COLO829 (cell line): ENCODE measurements around the gene TLCD3A.
"Not testable (repeated sequence)": the region's sequence is repeated elsewhere in the genome, so short reads cannot be mapped to it uniquely, and the experiment has no call there.

Experiments
- DNase-seq: peaks from one replicate; pipeline ENCODE4 v3.0.0; 2012; ENCODE audit warnings: low spot score

Gene TLCD3A

DNA sequence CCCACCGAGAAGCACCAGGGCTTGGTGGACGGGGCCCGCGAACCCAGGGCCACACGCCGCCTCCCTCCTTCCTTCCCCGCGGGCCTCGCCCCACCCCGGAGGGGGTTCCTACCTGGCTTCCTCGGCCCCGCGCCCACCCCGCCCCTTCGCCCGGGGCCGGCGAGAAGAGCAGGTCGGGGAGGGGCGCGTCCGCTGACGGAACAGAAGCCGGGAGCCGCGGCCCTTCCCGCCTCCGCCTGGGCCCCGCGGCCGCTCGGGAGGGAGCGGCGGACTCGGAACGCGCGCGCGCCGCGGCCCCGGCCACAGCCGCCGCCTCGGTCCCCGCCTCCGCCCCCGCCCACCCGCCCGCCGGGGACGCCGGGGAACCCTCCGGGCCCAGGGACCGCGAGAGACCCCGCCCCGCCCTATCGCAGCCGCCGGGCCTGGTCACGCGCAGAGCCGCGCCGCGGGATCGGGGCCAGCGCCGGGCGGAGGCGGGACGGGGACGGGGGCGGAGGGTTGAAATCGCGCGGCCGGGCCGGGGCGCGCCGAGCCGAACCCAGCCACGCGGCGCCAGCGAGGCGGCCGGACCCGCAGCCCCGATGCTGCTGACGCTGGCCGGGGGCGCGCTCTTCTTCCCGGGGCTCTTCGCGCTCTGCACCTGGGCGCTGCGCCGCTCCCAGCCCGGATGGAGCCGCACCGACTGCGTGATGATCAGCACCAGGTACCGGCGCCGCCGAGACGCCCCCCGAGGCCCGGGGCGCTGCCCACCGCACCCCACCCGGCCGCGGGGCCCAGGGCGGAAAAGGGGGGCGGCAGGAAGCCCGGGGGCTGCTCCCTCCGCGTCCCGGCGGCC lies at the start of gene TLCD3A:
Gene TLCD3A (plus strand): TSS at position 530 of the 835 bp plus-strand sequence. CDS start 52 bp downstream, at position 582.
- no peak for DNase-seq

DNA sequence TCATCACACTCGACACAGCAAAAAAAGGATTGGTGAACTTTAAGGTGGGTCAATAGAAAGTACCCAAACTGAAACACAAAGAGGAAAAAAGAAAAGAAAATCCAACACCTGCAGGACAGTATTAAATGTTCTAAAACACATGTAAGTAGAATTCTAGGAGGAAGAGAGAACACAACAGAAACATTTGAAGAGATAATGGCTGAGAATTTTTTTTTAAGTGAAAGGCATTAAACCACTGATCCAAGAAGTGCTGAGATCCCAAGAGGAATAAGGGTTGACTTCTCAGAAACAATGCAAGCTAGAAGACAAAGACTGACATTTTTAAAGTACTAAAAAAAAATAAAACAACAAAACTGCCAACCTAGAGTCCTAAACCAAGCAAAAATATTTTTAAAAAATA lies 49.4 kb upstream of the TLCD3A start:
- DNase-seq: no peak

DNA sequence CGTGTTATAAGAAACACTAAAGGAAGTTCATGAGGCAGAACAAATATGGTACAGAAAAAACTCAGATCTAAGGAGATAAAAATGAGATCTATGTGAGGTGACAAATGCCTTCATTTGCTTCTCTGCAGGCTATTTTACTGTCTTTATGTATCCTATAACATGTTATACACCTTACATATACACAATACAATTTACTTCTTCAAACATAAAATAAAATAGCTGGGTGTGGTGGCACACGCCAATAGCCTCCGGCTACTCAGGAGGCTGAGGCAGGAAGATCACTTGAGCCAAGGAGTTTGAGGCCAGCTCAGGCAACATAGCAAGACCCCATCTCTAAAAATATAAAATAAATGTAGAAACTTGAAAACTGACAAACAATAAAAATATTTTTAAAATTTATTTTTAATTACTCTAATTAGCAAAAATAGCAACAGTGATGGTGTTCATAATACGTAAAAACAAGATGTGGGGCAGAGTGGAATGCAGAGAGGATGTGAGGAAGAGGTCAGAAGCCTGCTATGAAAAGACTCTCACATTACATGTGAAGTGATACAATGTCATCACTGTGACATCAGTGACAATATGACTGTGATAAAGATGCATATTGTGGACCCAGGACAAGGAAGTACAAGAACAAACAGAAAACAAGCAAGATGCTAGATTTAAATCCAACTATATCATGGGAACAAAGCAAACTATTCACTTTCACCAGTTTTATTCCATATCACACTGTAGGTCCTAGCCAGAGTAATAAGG lies 48.7 kb upstream of the TLCD3A start:
- peak; percentile 31 for DNase-seq

DNA sequence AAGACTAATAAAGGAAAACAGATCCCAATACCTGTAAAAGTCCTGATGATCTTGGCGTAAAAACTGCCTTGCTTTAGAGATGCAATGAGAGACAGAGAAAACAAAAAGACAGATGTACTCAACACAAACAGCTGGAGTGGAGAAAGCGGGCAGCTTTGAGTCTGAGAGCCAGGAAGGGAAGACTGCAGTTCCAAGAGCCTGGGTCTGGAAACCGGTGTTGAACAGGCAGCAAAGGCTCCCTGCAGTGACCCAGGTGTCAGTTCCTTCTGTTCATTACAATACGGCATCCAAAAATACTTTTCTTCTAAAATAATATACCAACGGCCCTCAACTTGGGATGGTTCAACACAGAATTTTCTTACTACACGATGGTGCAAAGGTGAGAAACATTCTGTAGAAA lies 47.4 kb upstream of the TLCD3A start:
- no peak for DNase-seq

DNA sequence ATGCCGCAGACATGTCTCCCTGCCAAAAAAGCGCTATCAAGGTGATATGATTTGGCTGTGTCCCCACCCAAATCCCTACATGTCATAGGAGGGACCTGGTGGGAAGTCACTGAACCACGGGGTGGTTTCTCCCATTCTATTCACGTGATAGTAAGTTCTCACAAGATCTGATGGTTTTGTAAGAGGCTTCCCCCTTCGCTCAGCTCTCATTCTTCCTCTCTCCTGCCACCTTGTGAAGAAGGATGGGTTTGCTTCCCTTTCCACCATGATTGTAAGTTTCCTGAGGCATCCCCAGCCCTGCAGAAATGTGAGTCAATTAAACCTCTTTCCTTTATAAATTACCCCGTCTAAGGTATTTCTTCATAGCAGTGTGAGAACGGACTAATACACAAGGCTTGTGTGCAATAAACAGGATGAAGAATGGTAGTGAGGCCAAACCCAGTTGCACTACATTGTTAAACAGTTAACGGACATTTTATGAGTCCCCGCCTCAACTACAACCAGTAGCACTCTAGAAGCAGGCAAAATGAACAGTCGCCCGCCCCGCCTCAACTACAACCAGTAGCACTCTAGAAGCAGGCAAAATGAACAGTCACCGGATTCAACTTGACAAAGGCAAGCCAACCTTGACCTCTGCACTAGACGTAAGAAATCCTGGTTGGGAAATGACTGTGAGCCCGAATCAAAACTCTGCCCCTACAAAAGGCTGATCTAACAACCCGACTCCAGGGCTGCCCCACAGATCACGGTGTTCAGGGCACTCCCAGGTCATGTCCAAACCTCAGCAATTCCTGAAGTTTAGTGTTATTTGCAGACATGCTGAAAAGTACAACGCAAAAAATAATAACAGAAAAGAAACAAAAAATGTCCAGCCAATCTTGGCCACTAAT lies 44.1 kb upstream of the TLCD3A start:
- DNase-seq: no peak

DNA sequence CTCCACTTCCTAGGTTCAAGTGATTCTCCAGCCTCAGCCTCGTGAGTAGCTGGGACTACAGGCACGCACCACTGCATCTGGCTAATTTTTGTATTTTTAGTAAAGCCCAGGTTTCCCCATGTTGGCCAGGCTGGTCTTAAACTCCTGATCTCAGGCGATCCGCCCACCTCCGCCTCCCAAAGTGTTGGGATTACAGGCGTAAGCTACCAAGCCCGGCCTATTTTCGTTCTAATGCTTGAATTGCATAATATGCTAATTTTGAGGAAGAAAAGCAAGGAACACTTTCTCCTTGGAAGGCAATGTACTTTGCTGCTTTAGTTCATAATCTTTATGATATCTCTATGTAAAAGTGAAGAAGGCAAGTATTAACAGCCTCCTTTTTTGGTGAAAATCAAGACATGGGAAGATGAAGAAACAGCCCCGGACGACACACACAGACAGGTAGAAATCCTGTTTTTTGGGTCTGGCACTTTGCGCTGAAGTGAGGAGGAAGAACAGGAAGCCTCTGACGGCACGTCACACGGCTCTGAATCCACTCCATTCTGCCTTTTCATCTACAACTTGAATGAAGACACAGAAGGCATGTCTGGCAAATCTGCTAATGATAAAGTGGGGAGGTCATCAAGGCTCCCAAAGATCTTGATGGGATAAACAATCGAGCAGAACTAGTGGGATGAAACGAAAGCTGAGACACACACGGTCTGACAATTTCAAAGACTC lies 42.7 kb upstream of the TLCD3A start:
- no peak for DNase-seq

DNA sequence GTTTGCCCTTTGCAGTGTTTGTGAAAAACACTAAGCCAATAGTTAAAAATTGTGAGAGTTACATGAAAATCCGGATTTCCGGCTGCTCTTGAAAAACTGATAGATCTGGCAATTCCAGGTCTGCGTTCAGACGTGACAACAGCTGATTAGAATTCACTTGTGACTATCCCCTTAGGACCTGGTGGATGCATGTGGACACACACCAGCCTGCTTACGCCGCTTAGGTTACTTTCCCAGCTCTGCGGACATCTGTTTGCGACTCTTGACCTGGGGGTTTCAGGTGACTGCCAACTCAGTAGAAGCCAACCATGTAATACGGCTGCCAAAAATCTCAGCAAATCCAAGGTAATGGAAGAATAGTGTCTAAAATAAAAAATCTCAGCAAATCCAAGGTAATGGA lies 42.0 kb upstream of the TLCD3A start:
- DNase-seq: no peak

DNA sequence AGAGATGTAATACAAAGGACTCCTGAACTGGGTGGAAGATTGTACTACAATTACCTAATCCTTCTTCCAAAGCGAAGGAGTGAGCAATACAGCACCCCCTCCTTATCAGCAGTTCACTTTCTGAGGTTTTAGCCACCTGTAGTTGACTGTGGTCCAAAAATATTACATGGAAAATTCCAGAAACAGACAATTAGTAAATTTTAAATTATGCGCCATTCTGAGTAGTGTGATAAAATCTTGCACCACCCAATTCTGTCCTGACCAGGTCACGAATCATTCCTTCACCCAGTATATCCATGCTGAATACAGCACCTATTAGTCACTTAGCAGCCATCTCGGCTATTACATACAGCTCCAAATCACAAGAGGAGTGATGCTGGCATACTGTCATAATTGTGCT lies 41.0 kb upstream of the TLCD3A start:
- DNase-seq: no peak

DNA sequence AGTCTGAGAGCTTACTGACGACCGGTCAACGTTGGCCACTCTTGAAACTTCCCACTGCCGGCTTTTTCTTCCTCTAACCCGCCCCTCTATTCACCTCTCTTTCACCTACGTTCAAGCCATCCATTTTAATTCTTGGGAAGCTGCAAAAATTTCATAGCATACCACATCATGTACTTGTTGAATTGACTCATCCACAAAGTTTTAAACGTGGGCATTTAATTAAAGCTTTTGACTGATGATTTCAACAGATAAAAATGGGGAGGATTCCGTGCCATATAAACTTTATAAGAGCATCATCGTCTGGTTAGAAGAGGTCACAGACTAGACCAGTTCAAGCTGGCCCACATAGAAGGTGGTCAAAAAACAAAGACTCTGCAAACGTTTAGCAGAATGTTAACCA lies 40.3 kb upstream of the TLCD3A start:
- DNase-seq: no peak

DNA sequence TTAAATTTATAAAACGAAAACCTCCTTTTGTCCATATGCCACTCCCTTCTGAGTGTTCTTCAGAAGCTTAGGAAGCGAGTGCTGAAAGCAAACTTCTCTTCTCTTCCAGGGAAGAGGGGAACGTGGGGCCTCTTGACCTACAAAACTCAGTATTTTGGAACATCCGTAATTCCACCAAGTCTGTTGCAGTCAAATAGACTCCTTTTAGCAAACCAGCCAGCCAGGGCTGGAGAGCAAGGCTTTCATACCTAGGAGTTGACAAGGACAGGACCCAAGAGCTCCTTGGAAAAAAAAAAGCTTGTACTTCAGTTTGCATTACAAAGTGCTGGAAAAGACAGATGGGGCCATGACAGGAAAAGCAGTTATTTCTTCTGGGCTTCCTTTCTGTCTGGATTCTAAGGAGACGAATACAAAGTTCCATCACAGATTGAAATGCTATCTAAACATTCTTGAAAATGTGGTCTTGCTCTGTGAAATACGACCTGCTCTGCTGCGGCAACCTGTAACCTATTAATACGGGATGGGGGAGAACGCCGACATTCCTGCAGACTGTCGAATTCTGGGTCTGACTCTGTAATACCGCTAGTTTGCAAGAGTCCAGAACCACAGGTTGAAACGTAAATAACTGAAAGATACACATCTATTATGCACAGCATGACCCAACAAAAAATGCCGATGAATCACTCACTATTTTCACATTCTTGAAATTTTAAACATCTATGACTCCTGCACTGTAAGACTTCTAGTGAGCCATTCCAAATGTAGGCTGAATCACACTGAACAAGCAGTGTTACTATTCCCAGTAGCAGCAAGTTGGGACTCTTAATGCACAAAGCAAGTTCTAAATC lies 38.4 kb upstream of the TLCD3A start:
- DNase-seq: no peak

DNA sequence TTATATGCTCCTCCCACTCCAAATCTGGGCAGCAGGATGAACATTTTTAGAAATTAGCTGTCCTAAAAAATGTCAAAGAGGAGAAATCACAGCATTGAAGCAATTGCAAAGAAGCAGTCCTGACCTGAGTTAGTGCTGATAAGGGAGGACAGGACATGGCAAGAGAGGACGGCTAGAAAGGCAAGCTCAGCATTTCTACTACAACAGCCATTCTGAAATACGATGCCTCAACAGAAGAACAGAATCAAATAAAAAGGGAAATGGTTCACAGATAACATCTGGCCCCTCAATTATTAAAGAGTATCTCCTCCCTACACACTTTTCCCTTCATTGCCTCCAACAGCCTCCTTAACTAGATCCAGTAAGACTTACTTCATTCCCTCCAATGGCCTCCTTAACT lies 36.0 kb upstream of the TLCD3A start:
- DNase-seq: no peak

DNA sequence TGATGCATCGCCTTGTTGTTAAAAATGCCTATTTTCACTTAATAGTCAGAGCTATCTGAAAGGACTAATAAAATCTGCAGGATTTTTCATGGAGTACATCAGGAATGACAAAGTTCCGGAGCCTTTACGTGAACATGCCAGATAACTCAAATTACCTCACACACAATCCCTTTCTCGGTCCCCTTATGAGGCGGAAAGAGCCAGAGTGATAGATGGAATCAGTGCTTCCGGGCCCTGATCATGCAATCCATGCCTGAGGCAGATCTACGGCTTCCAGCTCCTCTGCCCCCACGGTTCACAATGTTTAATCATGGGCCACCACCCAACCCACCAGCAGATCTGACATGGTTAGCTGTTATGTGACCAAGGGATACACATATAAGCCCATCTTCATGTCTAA lies 34.7 kb upstream of the TLCD3A start:
- no peak for DNase-seq

DNA sequence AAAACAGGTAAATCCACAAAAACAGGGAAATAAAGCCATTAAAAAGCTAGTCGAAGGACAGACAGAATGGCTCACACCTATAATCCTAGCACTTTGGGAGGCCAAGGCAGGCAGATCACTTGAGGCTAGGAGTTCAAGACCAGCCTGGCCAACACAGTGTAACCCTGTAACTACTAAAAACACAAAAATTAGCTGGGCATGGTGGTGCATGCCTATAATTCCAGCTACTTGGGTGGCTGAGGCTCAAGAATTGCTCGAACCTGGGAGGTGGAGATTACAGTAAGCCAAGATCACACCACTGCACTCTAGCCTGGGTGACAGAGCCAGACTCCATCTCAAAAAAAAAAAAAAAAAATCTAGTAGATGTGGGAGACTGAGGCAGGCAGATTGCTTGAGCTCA lies 34.3 kb upstream of the TLCD3A start:
- not testable (repeated sequence) for DNase-seq

DNA sequence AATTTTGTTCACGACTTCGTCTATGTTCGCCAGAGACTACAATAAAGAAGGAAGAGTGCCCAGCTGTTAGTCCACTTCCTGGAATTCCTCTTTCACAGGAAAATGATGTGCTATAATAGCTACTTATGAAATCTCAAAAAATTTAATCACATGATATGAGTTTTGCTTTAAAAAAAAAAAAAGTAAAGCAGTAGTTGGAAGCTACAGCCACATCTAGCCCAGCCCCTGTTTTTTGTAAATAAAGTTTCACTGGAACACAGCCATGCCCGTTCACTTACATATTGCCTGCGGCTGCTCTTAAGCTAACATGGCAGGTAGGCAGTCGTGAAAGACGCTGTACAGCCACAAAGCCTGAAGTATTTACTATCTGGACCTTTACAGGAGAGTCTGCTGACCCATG lies 33.1 kb upstream of the TLCD3A start:
- no peak for DNase-seq

DNA sequence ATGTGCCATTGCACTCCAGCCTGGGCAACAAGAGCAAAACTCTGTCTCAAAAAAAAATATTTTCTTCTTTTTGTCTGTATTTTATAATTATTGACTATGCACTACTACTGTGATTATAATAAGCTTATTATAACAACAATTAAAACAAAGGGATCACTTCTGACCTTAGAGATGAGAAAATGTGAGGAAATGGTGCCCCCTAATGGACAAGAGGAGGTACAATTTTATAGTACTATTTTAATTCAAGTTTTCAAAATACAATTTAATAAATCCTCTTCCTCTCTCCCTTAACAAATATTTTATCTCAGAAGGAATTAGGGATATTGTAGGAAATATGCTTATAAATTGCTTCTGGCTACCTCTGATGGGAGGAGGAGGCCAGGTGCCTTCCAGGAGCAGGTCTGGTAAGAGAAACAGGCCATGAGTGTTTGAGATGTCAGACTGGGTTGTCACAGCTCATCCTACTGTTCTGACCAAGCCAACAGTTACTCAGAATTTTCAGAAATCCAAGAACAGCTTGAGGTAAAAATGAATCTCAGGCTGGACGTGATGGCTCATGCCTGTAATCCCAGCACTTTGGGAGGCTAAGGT lies 31.8 kb upstream of the TLCD3A start:
- DNase-seq: peak; percentile 64

DNA sequence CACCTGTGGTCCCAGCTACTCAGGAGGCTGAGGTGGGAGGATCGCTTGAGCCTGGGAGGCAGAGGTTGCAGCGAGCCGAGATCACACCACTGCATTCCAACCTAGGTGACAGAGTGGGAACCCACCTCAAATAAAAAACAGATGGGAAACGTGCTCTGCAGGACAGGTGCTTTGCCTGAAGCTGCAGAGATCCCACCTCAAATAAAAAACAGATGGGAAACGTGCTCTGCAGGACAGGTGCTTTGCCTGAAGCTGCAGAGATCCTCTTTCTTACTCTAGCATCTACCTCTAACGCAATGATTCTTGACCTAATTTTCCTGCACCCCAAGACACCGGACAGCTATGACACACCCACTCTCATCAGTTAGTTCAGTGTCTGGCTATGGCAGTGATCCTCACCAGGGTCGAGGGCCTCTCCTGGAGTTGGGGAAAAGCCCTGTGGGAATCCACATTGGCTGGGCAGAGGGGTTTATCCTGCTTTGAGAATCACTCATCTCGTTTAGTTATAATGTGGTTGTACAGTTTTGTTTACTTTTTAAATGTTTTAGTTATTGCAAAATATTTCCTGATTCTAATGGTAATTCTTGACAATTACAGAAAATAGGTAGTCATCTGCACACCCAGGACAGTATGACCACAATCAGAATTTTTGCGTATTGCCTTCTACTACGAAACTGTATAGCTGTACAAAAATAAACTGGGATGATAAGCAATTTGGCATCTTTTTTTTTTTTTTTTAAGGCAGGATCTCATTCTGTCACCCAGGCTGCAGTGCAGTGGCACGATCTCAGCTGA lies 29.1 kb upstream of the TLCD3A start:
- DNase-seq: no peak

DNA sequence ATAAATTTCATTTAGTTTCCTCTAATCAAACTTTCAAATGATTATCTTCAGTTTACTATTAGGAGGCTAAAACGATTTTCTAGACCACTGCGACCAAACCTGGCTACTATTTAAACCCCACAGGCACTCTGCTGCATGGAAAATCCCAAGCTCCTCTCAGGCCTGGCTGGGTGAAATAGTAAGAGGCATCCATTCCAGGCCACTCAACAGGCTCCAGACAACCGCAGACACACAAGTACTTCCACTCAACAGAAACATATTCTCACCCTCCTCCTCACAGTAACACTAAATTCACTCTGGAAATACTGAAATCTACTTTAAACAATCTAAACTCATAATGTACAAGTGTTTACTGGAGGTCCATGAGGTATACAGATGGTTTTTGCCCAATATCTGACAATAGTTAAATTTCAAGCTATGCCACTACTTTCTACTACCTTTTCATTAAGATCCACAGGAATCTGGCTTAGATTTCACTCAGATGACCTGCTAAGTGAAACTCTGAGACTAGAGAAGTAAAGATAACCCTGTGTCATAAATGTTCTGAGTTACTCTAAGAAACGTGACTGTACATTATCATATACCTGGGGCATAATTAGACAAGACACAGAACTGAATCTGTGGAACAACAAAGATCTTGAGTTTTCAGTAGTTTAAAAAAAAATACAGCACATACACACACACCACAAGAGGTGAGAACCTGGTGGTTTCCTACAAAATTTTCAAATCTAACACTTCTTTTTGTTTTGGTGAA lies 28.1 kb upstream of the TLCD3A start:
- DNase-seq: no peak

DNA sequence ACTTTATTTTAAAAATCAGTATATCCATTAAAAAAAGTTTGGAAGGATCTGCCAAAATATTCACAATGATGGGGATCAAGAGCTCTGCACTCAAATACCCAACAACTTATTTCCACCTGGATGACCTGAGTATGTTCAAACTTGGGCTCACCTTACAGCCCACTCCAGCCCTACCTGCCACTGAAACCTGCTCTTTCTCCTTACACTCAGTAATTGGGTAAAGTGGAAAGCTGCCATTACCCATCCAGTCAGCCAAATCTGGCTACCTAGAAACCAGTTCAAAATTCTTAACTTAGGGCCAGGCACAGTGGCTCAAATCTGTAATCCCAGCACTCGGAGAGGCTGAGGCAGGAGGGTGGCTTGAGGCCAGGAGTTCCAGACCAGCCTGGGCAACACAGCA lies 27.4 kb upstream of the TLCD3A start:
- DNase-seq: no peak

DNA sequence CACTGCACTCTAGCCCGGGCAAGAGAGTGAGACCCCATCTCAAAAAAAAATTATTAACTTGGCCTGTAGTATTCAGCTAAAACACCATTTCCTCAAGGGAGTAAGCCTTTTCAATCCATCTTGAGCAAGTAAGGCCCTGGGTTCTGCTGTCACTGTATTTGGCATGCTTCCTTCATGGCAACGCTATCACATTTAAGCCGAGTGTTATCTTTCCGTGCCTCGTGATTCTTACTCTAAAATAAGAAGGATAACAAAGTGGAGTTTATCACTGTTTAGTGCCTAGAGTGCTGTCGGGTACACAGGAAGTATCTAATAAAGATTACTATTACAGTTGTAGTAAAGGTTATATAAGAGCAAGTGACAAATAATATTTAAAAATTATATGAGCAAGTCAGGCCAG lies 26.5 kb upstream of the TLCD3A start:
- DNase-seq: no peak
